GM20431 (cell line): ENCODE measurements around the gene NPFFR1.
"Not testable (repeated sequence)": the region's sequence is repeated elsewhere in the genome, so short reads cannot be mapped to it uniquely, and the experiment has no call there.

Source experiments
- in situ Hi-C: fragments of 300-500 bp; cut with MseI, MboI; formaldehyde crosslinking; loops from one replicate; pipeline ENCODE4 v1.15.0; 2020; ENCODE audit warnings: low sequenced_read_pairs; ENCODE audit not compliant: unreplicated experiment

The NPFFR1 gene

GRCh38 chr10:70260259-70260658 is 23.5 kb downstream of the NPFFR1 start:
- in situ Hi-C loops, result no loop called here

GRCh38 chr10:70258216-70258615 is 25.6 kb downstream of the NPFFR1 start:
- in situ Hi-C loops, result no loop called here

- in situ Hi-C loops, result not testable (repeated sequence)
Measured at GRCh38 chr10:70257816-70258215, 26.0 kb downstream of the NPFFR1 start.

- in situ Hi-C loops, result no loop called here
Measured at GRCh38 chr10:70256463-70256862, 27.3 kb downstream of the NPFFR1 start.

DNA sequence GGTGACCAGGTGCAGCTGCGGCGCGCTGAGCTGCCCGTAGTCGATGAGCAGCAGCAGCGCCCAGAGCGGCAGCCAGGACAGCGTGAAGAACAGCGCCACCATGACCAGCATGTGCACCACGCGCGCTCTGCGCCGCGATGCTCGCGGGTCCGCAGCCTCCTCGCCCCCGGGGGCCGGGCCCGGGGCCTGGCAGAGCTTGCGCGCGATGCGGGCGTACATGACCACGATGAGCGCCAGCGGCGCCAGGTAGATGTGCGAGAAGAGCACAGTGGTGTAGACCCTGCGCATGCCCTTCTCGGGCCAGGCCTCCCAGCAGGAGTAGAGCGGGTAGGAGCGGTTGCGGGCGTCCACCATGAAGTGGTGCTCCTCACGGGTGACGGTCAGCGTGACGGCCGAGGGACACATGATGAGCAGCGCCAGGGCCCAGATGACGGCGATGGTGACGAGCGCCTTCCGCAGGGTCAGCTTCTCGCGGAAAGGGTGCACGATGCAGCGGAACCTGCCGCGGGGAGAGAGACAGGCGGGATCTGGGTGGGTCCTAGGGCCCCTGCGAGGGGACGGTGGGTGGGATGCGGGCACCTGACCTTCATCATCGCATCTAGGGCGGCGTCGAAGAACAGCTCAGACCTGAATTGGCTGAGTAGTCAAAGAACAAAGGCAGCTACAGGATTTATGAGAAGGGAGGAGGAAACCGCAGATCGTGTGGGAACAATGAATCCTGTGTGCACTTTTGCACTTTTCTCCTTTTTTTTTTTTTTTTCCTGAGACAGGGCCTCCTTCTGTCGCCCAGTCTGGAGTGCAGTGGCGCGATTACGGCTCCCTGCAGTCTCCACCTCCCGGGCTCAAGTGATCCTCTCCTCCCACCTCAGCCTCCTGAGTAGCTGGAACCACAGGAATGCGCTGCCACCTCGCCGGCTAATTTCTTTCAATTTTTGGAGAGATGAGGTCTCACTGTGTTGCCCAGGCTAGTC is 28.2 kb downstream of the NPFFR1 start:
- in situ Hi-C loops, result no loop called here

DNA sequence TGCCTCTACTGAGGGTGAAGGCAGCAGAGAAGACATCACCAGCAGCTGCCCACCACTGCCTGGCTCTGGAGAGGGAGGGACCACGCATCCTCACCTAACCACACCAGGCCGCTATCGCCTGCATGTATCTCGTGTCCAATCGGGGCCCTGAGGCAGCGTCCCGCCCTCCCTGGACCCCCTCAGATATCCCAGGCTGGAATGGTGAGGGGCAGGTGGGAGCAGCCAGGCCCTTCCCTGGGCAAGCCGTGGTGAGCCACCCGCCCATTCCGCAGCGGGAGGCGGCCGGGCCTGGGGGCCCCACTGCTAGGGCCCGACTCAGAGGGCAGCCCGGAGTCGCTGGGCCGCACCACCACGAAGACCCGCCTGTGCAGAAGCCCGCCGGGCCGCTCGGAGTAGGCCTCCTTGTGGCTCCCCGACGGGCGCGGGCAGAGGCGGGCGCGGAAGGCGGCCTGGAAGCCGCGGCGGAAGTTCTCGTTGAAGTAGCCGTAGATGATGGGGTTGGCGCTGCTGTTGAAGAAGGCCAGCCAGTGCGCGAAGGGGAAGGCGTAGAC is 29.0 kb downstream of the NPFFR1 start:
- in situ Hi-C loops, result no loop called here

DNA sequence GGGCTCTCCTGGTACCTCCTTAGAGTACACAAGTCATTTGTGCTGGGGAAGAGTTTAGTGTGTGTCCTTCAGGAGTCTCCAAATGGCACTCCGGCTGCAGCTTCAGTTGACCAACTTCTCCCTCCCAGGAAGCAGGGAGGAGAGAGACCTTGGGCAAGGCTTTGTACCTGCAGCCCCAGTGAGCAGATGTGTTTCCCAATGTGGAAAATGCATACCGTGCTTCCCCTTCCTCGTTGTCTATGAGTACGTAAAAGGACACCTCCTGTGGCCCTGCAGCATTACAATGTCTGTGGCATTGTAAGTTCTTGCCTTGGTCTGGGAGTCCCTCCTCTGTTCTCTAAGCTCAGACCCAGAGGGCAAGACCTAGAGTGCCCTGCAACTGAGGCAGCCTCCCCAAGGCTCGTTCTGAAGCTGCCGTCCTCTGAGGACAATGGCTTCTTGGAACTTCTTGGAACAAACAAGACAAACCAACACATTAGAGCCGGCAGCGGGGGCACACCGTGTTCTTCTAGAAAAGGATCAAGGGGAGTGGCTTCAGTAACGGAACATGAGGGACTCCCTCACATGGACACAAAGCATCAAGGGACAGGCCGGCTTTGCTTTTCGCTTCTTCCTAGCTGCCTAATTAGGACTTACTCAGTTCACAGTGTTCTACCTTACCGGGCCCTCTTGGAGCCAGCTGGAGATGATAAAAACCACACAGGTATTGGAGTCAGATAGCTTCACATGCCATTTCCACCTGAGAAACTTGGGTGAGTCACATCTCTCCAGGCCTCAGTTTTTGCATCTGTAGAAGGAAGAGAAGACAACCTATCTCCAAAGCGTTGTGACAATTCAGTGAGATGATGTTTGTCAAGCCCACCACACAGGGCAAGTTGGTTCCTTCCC is 29.7 kb downstream of the NPFFR1 start:
- in situ Hi-C loops, result no loop called here

GRCh38 chr10:70250961-70251680 is 32.7 kb downstream of the NPFFR1 start:
- in situ Hi-C loops, result no loop called here

- in situ Hi-C loops, result no loop called here
Measured at GRCh38 chr10:70247360-70247759, 36.4 kb downstream of the NPFFR1 start.

GRCh38 chr10:70241081-70241480 is 42.7 kb downstream of the NPFFR1 start:
- in situ Hi-C loops, result no loop called here

DNA sequence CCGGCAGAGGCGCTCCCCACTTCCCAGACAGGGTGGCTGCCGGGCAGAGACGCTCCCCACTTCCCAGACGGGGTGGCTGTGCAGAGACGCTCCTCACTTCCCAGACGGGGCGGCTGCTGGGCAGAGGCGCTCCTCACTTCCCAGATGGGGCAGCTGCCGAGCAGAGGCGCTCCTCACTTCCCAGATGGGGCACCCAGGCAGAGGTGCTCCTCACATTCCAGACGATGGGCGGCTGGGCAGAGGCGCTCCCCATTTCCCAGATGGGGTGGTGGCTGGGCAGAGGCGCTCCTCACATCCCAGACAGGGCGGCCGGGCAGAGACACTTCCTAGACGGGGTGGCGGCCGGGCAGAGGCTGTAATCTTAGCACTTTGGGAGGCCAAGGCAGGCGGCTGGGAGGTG is 43.8 kb downstream of the NPFFR1 start:
- in situ Hi-C loops, result not testable (repeated sequence)

- in situ Hi-C loops, result not testable (repeated sequence)
Measured at GRCh38 chr10:70239077-70239976, 44.5 kb downstream of the NPFFR1 start.

DNA sequence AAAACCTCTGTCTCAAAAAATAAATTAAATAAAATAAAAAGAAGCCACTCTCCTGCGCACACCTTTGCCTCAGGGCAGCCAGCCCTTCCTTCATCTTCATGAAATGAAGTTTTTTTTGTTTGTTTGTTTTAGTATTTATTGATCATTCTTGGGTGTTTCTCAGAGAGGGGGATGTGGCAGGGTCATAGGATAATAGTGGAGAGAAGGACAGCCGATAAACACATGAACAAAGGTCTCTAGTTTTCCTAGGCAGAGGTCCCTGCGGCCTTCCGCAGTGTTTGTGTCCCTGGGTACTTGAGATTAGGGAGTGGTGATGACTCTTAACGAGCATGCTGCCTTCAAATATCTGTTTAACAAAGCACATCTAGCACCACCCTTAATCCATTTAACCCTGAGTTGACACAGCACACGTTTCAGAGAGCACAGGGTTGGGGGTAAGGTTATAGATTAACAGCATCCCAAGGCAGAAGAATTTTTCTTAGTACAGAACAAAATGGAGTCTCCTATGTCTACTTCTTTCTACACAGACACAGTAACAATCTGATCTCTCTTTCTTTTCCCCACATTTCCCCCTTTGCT is 45.8 kb downstream of the NPFFR1 start:
- in situ Hi-C loops, result not testable (repeated sequence)

- in situ Hi-C loops, result no loop called here
Measured at GRCh38 chr10:70234668-70235447, 48.9 kb downstream of the NPFFR1 start.

GRCh38 chr10:70233939-70234300 is 49.9 kb downstream of the NPFFR1 start:
- in situ Hi-C loops, result no loop called here

DNA sequence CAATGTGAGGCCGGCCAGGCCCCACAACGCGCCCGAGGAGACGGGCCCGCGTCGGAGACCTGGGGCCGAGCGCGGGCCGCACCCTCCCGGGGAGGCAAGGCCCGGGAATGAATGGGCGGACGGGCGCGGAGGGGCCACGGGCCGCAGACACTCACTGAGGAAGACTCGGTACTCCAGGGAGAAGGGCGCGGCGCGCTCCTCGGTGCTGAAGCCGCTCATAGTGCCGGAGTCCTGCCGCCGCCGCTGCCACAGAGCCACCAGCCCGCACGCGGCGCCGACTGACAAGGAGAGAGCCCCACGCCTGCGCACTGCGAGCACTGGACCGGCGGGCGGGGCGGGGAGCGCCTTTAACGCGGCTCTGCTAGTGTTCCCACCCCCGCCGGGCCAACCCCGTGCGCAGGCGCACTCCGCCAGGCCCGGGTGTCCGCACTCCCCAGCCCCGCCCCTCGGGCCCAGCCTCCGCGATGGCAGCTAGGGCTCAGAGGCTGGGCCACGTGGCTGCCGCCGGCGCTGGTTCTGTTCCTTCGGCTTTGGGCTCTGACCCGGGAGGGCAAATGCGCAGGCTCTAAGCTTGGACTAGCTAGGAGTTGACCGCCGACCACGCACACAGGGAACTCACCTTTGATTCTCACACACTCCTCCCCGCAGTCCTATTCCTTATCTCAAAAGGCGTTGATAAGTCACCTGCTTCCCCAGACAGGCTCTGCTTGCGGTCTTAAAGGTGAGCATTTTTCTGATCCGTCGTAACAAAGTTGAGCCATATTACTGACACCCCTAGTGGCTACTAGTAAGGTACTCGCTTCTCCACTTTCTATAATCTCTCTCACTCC is 50.5 kb downstream of the NPFFR1 start, which contains the start of gene PPA1:
Gene PPA1, minus strand, starts transcription at position 321 of the 830 bp plus-strand sequence. Its CDS starts 102 bp downstream, at position 219.
- in situ Hi-C loops, result no loop called here

GRCh38 chr10:70232859-70233108 is 51.0 kb downstream of the NPFFR1 start:
- in situ Hi-C loops, result no loop called here
